HL-60 (cell line): ENCODE measurements around the gene BBS2.

Experiments used
- GABPA ChIP-seq: IDR thresholded peaks from 2 replicates; pipeline ENCODE4 v1.6.1; 2012; ENCODE audit warnings: low read depth
- POLR2AphosphoS5 ChIP-seq: IDR thresholded peaks from 2 replicates; pipeline ENCODE4 v1.6.1; 2012; ENCODE audit warnings: low read depth
- SPI1 ChIP-seq: IDR thresholded peaks from 2 replicates; pipeline ENCODE4 v1.6.1; 2012; ENCODE audit warnings: low read depth, mild to moderate bottlenecking, borderline replicate concordance
- TF ChIP-seq, protein P1 (sequence below): IDR thresholded peaks from one replicate; pipeline ENCODE4 v1.5.1; 2011; ENCODE audit warnings: low read length, control low read depth, inconsistent platforms; ENCODE audit not compliant: insufficient read depth

GRCh38 chr16:56515665-56516064 is 4.2 kb downstream of the BBS2 start:
- TF ChIP-seq, protein P1, sequence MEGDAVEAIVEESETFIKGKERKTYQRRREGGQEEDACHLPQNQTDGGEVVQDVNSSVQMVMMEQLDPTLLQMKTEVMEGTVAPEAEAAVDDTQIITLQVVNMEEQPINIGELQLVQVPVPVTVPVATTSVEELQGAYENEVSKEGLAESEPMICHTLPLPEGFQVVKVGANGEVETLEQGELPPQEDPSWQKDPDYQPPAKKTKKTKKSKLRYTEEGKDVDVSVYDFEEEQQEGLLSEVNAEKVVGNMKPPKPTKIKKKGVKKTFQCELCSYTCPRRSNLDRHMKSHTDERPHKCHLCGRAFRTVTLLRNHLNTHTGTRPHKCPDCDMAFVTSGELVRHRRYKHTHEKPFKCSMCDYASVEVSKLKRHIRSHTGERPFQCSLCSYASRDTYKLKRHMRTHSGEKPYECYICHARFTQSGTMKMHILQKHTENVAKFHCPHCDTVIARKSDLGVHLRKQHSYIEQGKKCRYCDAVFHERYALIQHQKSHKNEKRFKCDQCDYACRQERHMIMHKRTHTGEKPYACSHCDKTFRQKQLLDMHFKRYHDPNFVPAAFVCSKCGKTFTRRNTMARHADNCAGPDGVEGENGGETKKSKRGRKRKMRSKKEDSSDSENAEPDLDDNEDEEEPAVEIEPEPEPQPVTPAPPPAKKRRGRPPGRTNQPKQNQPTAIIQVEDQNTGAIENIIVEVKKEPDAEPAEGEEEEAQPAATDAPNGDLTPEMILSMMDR: no peak
- TF ChIP-seq GABPA: no peak
- TF ChIP-seq POLR2AphosphoS5: no peak
- TF ChIP-seq SPI1: no peak
